Small intestine (tissue), 7 donors: ENCODE measurements around the gene VARS1. TPM values are rescaled to one million over a fixed set of nuclear protein-coding genes. Genes with fewer than 3 reads are reported as not detected.

Source experiments
- DNase-seq, 2 donors: peaks; one replicate each; pipeline versions ENCODE4 v3.0.0 to v3.0.0-alpha.2; 2013
- FAIRE-seq: peaks from 2 replicates; lab custom pipeline; 2012; peaks lifted over from hg19 to GRCh38; lab: Jason Lieb, UNC
- H3K27ac ChIP-seq, 3 donors: one replicate each; pipeline ENCODE4 v1.5.1; 2013; ENCODE audit warnings: low read length in 2 of 3, mild to moderate bottlenecking in 2 of 3, control low read depth in 1 of 3, inconsistent platforms in 1 of 3, low read depth in 1 of 3, moderate library complexity in 1 of 3
- H3K27me3 ChIP-seq, 3 donors: one replicate each; pipeline ENCODE4 v1.6.1; 2013; ENCODE audit warnings: low read length in 3 of 3, inconsistent platforms in 1 of 3; ENCODE audit not compliant: control insufficient read depth in 3 of 3, insufficient read depth in 3 of 3
- H3K36me3 ChIP-seq, 3 donors: one replicate each; pipeline ENCODE4 v1.6.1; 2013; ENCODE audit warnings: low read length in 3 of 3, inconsistent platforms in 1 of 3, low read depth in 1 of 3, mild to moderate bottlenecking in 1 of 3, moderate library complexity in 1 of 3; ENCODE audit not compliant: control insufficient read depth in 3 of 3, insufficient read depth in 2 of 3
- H3K4me1 ChIP-seq, 3 donors: one replicate each; pipeline ENCODE4 v1.6.1; 2013; ENCODE audit warnings: low read length in 2 of 3, inconsistent platforms in 1 of 3, low read depth in 1 of 3, mild to moderate bottlenecking in 1 of 3, moderate library complexity in 1 of 3; ENCODE audit not compliant: control insufficient read depth in 3 of 3, insufficient read depth in 2 of 3
- H3K4me3 ChIP-seq, 3 donors: one replicate each; pipeline ENCODE4 v1.5.1; 2013; ENCODE audit warnings: low read length in 3 of 3, control low read depth in 1 of 3, inconsistent platforms in 1 of 3, low read depth in 1 of 3, mild to moderate bottlenecking in 1 of 3, moderate library complexity in 1 of 3
- H3K9me3 ChIP-seq, 2 donors: one replicate each; pipeline ENCODE4 v1.6.1; 2013; ENCODE audit warnings: low read depth in 1 of 2, low read length in 1 of 2; ENCODE audit not compliant: control insufficient read depth in 2 of 2, insufficient read depth in 1 of 2
- WGBS, 3 donors: extraction: QIAGEN DNeasy Blood & Tissue Kit; methylation state at CpG; one replicate each; pipeline ENCODE4 v1.1.7; 2013; 5-methylcytosine and 5-hydroxymethylcytosine counted together
- polyA plus RNA-seq, 4 donors: library from polyadenylated mRNA; stranded (reverse) in 3 of 4; unstranded in 1 of 4; fragments of 200-250 nt in 3 of 4; fragments of 120-200 nt in 1 of 4; gene quantifications; one replicate each; pipeline versions ENCODE4 v1.2.1 to v1.2.3, GENCODE V29; 2013
- donor health status: healthy with polysubstance abuse.
- donor health status: control.
- donor health status: control.
- donor health status: Bipolar disorder and iron deficiency.
- donor health status: healthy.

Gene VARS1
- polyA plus RNA-seq, 4 donors: 19.9 to 42.4 (median 24.2) TPM

DNA sequence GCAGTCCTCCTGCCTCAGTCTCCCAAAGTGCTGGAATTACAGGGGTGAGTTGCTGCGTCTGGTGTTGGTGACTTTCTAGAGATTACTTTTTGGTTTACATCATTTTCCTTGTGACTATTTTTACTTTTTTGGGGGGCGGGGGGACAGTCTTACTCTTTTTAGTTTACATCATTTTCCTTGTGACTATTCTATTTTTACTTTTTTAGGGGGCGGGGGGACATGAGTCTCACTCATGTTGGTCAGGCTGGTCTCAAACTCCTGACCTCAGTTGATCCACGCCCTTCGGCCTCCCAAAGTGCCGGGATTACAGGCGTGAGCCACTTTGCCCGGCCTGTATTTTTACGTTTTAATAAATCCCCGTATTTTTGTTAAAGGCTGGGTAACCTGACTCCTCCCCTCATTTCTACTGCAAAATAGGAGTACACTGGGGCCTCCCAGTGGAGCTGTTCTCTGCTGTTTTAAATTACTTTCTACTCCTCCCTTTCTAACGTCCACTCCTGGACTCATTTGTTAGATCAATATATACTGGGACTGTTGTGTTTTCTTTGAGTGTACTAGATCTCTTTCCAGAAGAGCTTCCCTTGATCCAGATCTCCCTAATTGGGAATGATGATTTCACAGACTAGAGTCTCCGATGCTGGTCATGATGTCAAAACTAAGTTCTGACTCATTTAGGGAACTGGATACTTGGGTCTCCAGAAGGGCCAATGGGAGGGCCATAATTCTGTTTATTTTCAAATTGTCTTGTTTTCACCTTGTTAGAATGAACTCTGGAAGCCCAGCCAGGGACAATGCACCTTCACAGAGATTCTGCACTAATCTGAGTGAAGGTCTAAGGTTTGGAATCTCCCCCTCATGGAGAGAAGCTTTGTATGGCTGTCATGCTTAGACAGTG is 41.2 kb upstream of the VARS1 start:
- DNase-seq (no peak), FAIRE-seq (no peak)
- Histone ChIP-seq H3K9me3 (no peaks in the 10 kb centered on the region), H3K27ac (peak overlapping the region; percentile 24 to 88 (median 80)), H3K27me3 (no peaks in the 10 kb centered on the region), H3K4me3 (peak overlapping the region; percentile 27 to 96 (median 81)), H3K4me1 (peaks cover 4 to 34% (median 11%) of the 10 kb centered on the region in 3 donors), H3K36me3 (peaks cover 11 to 51% (median 15%) of the 10 kb centered on the region in 3 donors)
- 8 to 11% (median 8%) methylated on average over 12 of the region's 12 CpGs for WGBS, 3 donors

DNA sequence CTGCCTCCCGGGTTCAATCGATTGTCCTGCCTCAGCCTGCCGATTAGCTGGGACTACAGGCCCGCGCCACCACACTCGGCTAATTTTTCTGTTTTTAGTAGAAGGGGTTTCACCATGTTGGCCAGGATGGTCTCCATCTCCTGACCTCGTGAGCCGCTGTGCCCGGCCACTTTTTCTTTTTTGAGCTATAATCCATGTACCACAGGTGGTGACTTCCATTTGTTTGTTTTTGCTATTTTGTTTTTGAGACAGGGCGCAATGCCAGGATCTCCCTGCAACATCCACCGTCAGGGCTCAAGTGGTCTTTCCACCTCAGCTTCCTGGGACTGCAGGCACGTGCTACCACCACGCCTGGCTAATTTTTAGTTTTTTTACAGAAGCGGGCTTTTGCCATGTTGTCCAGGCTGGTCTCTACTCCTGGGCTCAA is 40.5 kb upstream of the VARS1 start:
- Histone ChIP-seq H3K36me3 (peaks cover 11 to 49% (median 15%) of the 10 kb centered on the region in 3 donors), H3K27ac (peak overlapping the region; percentile 16 to 88 (median 80)), H3K9me3 (no peaks in the 10 kb centered on the region), H3K4me3 (peak overlapping the region; percentile 27 to 96 (median 81)), H3K27me3 (no peaks in the 10 kb centered on the region), H3K4me1 (peaks cover 4 to 38% (median 11%) of the 10 kb centered on the region in 3 donors)
- WGBS, 3 donors: 2 to 8% (median 5%) methylated on average over 14 of the region's 14 CpGs
- FAIRE-seq: no peak
- DNase-seq: no peak

DNA sequence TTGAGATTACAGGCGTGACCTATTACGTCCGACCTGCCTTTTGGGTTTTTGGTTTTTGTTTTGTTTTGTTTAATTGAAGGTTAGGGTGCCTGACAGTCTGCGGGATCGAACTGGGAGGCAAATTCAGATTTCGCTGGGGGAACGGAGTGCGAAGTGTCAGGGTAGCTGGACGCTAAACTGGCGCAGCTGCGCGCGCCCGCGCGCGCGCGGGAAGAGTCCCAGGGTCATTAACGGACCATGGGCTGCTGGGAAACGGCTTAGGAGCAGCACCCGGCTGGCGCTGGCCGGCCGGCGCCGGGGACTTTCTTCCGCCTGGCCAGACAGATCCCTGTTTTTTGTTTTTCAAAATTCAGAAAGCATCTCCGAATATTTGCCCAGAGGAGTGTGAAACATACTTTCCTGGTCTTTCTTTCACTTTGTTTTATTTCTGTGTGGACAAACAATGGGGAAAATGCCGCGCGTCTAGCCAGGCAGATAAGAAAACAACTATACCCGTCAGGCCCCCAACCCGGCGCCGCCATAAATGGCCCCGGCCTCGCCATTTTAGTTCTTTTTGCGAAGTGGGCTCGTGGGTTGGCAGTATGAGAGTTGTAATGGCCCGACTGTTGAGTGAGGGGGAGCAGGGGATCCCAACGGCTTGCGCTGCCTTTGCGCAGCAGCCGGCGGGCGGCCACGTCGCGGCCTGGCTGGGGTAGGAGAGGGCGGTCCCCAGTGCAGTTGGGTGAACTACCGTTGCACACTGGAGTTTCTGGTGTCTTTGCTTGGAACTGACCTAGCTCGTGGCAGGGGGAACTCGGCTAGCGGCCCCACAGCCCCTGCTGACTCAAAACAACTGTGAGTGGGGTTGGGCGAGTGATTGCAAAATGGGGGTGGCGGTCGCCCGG is 39.1 kb upstream of the VARS1 start:
- Histone ChIP-seq H3K9me3 (no peaks in the 10 kb centered on the region), H3K27ac (peak overlapping the region; percentile 83 to 99 (median 88)), H3K4me1 (peaks cover 4 to 38% (median 11%) of the 10 kb centered on the region in 3 donors), H3K4me3 (peak overlapping the region; percentile 81 to 100 (median 96)), H3K27me3 (no peaks in the 10 kb centered on the region), H3K36me3 (peaks cover 11 to 35% (median 12%) of the 10 kb centered on the region in 3 donors)
- DNase-seq (peak; percentile 88 to 95), FAIRE-seq (no peak)
- 0% methylated on average over 59 of the region's 59 CpGs for WGBS, 3 donors

DNA sequence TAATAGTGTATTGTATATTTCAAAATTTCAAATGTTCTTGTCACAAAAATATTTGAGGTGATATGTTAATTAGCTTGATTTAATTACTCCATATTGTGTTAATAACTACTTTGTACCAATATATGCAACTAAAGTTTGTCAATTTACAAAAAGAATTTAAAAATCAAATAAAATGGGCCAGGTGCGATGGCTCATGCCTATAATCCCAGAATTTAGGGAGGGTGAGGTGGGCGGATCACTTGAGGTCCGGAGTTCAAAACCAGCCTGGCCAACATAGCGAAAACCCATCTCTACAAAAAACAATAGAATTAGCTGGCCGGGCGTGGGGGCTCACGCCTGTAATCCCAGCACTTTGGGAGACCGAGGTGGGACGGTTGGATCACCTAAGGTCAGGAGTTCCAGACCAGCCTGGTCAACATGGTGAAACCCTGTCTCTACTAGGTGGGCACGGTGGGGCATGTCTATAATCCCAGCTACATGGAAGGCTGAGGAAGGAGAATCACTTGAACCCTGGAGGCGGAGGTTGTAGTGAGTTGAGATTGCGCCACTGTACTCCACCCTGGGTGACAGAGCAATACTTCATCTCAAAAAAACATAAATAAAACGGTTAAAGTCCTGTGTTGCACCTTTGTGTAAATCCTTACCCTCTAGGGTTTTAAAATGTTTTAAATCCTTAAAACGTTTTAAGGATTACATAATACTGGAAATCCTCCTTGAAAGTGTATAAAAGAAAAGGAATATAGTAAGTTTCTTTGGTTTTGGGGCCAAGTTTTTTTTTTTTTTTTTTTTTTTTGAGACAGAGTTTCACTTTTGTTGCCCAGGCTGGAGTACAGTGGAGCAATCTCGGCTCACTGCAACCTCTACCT is 36.0 kb upstream of the VARS1 start:
- Histone ChIP-seq H3K4me1 (peaks cover 0 to 24% (median 1%) of the 10 kb centered on the region in 3 donors), H3K9me3 (no peaks in the 10 kb centered on the region), H3K27me3 (no peaks in the 10 kb centered on the region), H3K4me3 (peak overlapping the region in 1 of 3 donors; percentile 77), H3K27ac (peak overlapping the region in 2 of 3 donors; percentile 49 to 83), H3K36me3 (peaks cover 0 to 13% (median 0%) of the 10 kb centered on the region in 3 donors)
- FAIRE-seq: no peak
- DNase-seq: no peak
- 36 to 70% (median 50%) methylated on average over 15 of the region's 15 CpGs for WGBS, 3 donors

DNA sequence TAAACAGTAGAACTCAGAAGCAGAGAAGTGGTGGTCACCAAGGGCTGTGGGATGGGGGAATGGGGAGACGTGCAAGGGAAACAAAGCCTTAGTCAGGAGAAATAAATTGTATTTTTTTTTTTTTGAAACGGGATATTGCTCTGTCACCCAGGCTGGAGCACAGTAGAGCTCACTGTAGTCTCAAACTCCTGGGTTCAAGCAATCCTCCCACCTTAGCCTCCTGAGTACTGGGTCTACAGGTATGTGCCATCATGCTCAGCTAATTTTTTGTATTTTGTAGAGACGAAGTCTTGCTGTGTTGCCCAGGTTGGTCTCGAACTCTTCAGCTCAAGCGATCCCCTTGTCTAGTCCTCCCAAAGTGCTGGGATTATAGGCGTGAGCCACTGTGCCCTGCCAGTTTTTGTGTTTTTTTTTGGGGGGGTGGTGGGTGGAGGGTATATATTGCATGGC is 35.4 kb upstream of the VARS1 start:
- 14 to 42% (median 31%) methylated on average over 6 of the region's 6 CpGs for WGBS, 3 donors
- peak in 1 of 2 donors; percentile 39 for DNase-seq
- no peak for FAIRE-seq
- peak overlapping the region; percentile 54 to 85 (median 83) for H3K27ac ChIP-seq
- peak overlapping the region; percentile 69 to 86 (median 77) for H3K4me3 ChIP-seq
- H3K9me3 ChIP-seq: no peaks in the 10 kb centered on the region
- no peaks in the 10 kb centered on the region for H3K27me3 ChIP-seq
- H3K4me1 ChIP-seq: peaks cover 0 to 21% (median 0%) of the 10 kb centered on the region in 3 donors
- H3K36me3 ChIP-seq: peaks cover 0 to 7% (median 0%) of the 10 kb centered on the region in 3 donors

DNA sequence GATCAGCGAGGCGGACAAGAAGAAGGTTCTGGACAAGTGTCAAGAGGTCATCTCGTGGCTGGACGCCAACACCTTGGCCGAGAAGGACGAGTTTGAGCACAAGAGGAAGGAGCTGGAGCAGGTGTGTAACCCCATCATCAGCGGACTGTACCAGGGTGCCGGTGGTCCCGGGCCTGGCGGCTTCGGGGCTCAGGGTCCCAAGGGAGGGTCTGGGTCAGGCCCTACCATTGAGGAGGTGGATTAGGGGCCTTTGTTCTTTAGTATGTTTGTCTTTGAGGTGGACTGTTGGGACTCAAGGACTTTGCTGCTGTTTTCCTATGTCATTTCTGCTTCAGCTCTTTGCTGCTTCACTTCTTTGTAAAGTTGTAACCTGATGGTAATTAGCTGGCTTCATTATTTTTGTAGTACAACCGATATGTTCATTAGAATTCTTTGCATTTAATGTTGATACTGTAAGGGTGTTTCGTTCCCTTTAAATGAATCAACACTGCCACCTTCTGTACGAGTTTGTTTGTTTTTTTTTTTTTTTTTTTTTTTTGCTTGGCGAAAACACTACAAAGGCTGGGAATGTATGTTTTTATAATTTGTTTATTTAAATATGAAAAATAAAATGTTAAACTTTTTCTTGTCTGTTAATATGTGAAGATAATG is 34.2 kb upstream of the VARS1 start:
- 0 to 1% (median 0%) methylated on average over 10 to 15 of the region's 15 CpGs for WGBS, 3 donors
- no peaks in the 10 kb centered on the region for H3K9me3 ChIP-seq
- H3K27me3 ChIP-seq: no peaks in the 10 kb centered on the region
- peaks cover 0 to 5% (median 0%) of the 10 kb centered on the region in 3 donors for H3K36me3 ChIP-seq
- peaks cover 0 to 26% (median 0%) of the 10 kb centered on the region in 3 donors for H3K4me1 ChIP-seq
- H3K4me3 ChIP-seq: peak overlapping the region; percentile 77 to 86 (median 77)
- peak overlapping the region; percentile 67 to 83 (median 79) for H3K27ac ChIP-seq
- FAIRE-seq (no peak), DNase-seq (peak; percentile 65 to 69)
